HepG2 (cell line): ENCODE data around the gene SSTR5. TPM values are rescaled to one million over a fixed set of nuclear protein-coding genes. Genes with fewer than 3 reads are reported as not detected.
A peak's percentile ranks its signal among the peaks of the same experiment; 100 is the strongest.

Source experiments
- CC2D1A ChIP-seq: sonication (generic); formaldehyde crosslinking; IDR thresholded peaks from 2 replicates; pipeline ENCODE4 v1.8.1; 2023; ENCODE audit warnings: mild to moderate bottlenecking, missing genetic modification reagents
- CEBPG ChIP-seq: IDR thresholded peaks from 2 replicates; pipeline ENCODE4 v1.6.1; 2016
- DPF2 ChIP-seq: sonication (generic); formaldehyde crosslinking; IDR thresholded peaks from 2 replicates; pipeline ENCODE4 v1.4.0; 2020; ENCODE audit warnings: mild to moderate bottlenecking, low read depth, missing genetic modification reagents, borderline replicate concordance
- EHMT2 ChIP-seq: fragments of 200-600 bp; sonication (generic); IDR thresholded peaks from 2 replicates; pipeline ENCODE4 v1.7.0; 2017; ENCODE audit warnings: antibody characterized with exemption, low read depth, low read length, borderline replicate concordance
- ESRRA ChIP-seq: sonication (generic); formaldehyde crosslinking; IDR thresholded peaks from 2 replicates; pipeline ENCODE4 v1.5.1; 2020; ENCODE audit warnings: mild to moderate bottlenecking, low read depth, missing genetic modification reagents
- FLYWCH1 ChIP-seq: sonication (generic); formaldehyde crosslinking; IDR thresholded peaks from 2 replicates; pipeline ENCODE4 v1.8.1; 2023; ENCODE audit warnings: mild to moderate bottlenecking, missing genetic modification reagents
- FOXA3 ChIP-seq: IDR thresholded peaks from 2 replicates; pipeline ENCODE4 v1.6.1; 2016; ENCODE audit warnings: missing genetic modification reagents, missing compliant biosample characterization
- GZF1 ChIP-seq: sonication (generic); formaldehyde crosslinking; IDR thresholded peaks from 2 replicates; pipeline ENCODE4 v1.5.1; 2020; ENCODE audit warnings: mild to moderate bottlenecking, missing genetic modification reagents
- MZF1 ChIP-seq: sonication (generic); formaldehyde crosslinking; IDR thresholded peaks from 2 replicates; pipeline ENCODE4 v1.8.1; 2023; ENCODE audit warnings: mild to moderate bottlenecking, missing genetic modification reagents, borderline replicate concordance
- NFIC ChIP-seq: IDR thresholded peaks from 2 replicates; pipeline ENCODE4 v1.6.1; 2012; ENCODE audit warnings: mild to moderate bottlenecking, low read length, inconsistent platforms
- NPAS2 ChIP-seq: sonication (generic); formaldehyde crosslinking; IDR thresholded peaks from 2 replicates; pipeline ENCODE4 v1.8.0; 2022; ENCODE audit warnings: mild to moderate bottlenecking, missing genetic modification reagents, borderline replicate concordance
- NR2C2 ChIP-seq: sonication (generic); formaldehyde crosslinking; IDR thresholded peaks from 2 replicates; pipeline ENCODE4 v1.4.0; 2020; ENCODE audit warnings: missing genetic modification reagents, mild to moderate bottlenecking, moderate library complexity, borderline replicate concordance
- PAWR ChIP-seq: sonication (generic); formaldehyde crosslinking; IDR thresholded peaks from 2 replicates; pipeline ENCODE4 v1.4.0; 2020; ENCODE audit warnings: missing genetic modification reagents, mild to moderate bottlenecking, borderline replicate concordance
- PHF5A ChIP-seq: IDR thresholded peaks from one replicate; pipeline ENCODE4 v1.6.1; 2018; ENCODE audit warnings: low read depth, missing genetic modification reagents; ENCODE audit not compliant: unreplicated experiment
- POLR2A ChIP-seq, 2 experiments: IDR thresholded peaks; 2 replicates each; pipeline ENCODE4 v1.6.1; 2011; ENCODE audit warnings: low read depth in 2 of 2, low read length in 2 of 2, mild to moderate bottlenecking in 1 of 2, moderate library complexity in 1 of 2; ENCODE audit not compliant: insufficient read depth in 1 of 2
- POLR2AphosphoS5 ChIP-seq: IDR thresholded peaks from 2 replicates; pipeline ENCODE4 v1.6.1; 2012; ENCODE audit warnings: low read depth, low read length
- RFX1 ChIP-seq: fragments of 450-650 bp; IDR thresholded peaks from 2 replicates; pipeline ENCODE4 v1.6.1; 2017
- SNRNP70 ChIP-seq: fragments of 200-400 bp; formaldehyde crosslinking; IDR thresholded peaks from 2 replicates; pipeline ENCODE4 v1.6.1; 2017; ENCODE audit warnings: mild to moderate bottlenecking, low read depth, low read length, moderate library complexity
- TOPORS ChIP-seq: sonication (generic); formaldehyde crosslinking; IDR thresholded peaks from 2 replicates; pipeline ENCODE4 v1.8.0; 2023; ENCODE audit warnings: mild to moderate bottlenecking, missing genetic modification reagents
- ZFP90 ChIP-seq: sonication (generic); formaldehyde crosslinking; IDR thresholded peaks from 2 replicates; pipeline ENCODE4 v1.8.0; 2022; ENCODE audit warnings: missing genetic modification reagents, mild to moderate bottlenecking, inconsistent platforms, borderline replicate concordance
- ZFY ChIP-seq: sonication (generic); formaldehyde crosslinking; IDR thresholded peaks from 2 replicates; pipeline ENCODE4 v1.4.0; 2020; ENCODE audit warnings: missing genetic modification reagents
- ZNF333 ChIP-seq: sonication (generic); formaldehyde crosslinking; IDR thresholded peaks from 2 replicates; pipeline ENCODE4 v1.4.0; 2020; ENCODE audit warnings: mild to moderate bottlenecking, missing genetic modification reagents, borderline replicate concordance
- ZNF605 ChIP-seq: sonication (generic); formaldehyde crosslinking; IDR thresholded peaks from 2 replicates; pipeline ENCODE4 v1.8.0; 2022; ENCODE audit warnings: mild to moderate bottlenecking, missing genetic modification reagents
- ZNF619 ChIP-seq: sonication (generic); formaldehyde crosslinking; IDR thresholded peaks from 2 replicates; pipeline ENCODE4 v1.4.0; 2020; ENCODE audit warnings: mild to moderate bottlenecking, missing genetic modification reagents
- ZNF672 ChIP-seq: sonication (generic); formaldehyde crosslinking; IDR thresholded peaks from 2 replicates; pipeline ENCODE4 v1.8.1; 2022; ENCODE audit warnings: missing genetic modification reagents
- ZNF816 ChIP-seq: sonication (generic); formaldehyde crosslinking; IDR thresholded peaks from 2 replicates; pipeline ENCODE4 v1.8.0; 2022; ENCODE audit warnings: missing genetic modification reagents, mild to moderate bottlenecking, borderline replicate concordance
- ZNF879 ChIP-seq: sonication (generic); formaldehyde crosslinking; IDR thresholded peaks from 2 replicates; pipeline ENCODE4 v1.8.1; 2023; ENCODE audit warnings: missing genetic modification reagents
- polyA plus RNA-seq, 8 experiments: library from polyadenylated mRNA; depleted of rRNA in 3 of 8; stranded (reverse) in 7 of 8; unstranded in 1 of 8; fragments of >200 nt; fragmentation: Illumina TruSeq in 4 of 8; extraction: Trizol in 4 of 8; gene quantifications; 2 replicates each; pipeline versions ENCODE4 v1.2.1 to v1.2.3, GENCODE V29; 2011 to 2016; ENCODE audit warnings: low read depth in 4 of 8, missing spikeins in 1 of 8, mixed read lengths in 1 of 8; ENCODE audit not compliant: insufficient read depth in 1 of 8
- total RNA-seq, 5 experiments: library from RNA; depleted of rRNA; stranded (reverse); fragments of >200 nt; fragmentation: Illumina TruSeq; extraction: Trizol; gene quantifications; 2 replicates each; pipeline ENCODE4 v1.2.3, GENCODE V29; 2016; ENCODE audit warnings: low read depth in 1 of 5
- TF ChIP-seq, protein P1 (sequence below), 2 experiments: IDR thresholded peaks; 2 replicates each; pipeline ENCODE4 v1.6.1; 2011 to 2012; ENCODE audit warnings: low read length in 2 of 2, borderline replicate concordance in 1 of 2, low read depth in 1 of 2, mild to moderate bottlenecking in 1 of 2, moderate library complexity in 1 of 2
- TF ChIP-seq, protein P2 (sequence below): fragments of 450-650 bp; IDR thresholded peaks from 2 replicates; pipeline ENCODE4 v1.6.1; 2017

SSTR5 gene
- total and polyA plus RNA-seq, 2 of the 13 experiments (the other 11 are each of a cell fraction or from before 2014, with no cell fraction given): 0.20 to 0.49 TPM

DNA sequence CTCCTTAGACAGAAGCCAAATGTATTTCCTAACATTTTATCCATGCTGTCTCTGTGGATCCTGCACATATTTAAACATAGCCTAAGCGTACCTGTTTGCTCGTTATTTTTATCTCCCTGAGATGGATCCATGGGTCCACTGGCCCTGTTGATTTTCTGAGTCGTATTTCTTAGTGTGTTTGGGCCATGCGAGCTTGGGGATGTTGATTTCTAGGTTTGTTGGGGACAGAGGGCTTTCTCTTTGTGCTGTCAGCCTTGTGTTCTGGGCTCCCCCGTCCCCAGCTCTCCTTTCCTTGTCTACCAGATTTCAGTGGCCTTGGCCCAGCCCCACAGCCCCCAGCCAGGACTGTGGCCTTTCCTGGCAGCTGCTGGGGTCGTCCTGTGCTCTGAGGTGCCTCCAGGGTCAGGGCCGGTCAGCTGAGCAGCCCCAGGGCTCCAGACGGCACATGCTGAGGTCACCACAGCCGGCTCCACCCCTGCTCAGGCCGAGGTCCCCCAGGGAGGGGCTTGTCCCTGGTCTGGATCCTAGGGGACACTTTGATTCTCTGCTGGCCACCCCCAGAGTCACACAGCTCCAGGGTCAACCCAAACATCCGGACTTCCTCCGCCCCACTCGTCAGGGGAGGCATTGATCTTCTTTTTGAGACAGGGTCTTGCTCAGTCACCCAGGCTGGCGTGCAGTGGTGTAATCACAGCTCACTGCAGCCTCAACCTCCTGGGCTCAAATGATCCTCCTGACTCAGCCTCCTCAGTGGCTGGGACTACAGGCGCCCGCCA, 4.4 kb downstream of the SSTR5 start (continued):
- peak; percentile 34; the same call in 1 of the 2 replicates for TF ChIP-seq ZNF816 (CRISPR knock-in tag)
- no peak for TF ChIP-seq SNRNP70
- peak; percentile 74; the same call in 1 of the 2 replicates for TF ChIP-seq ESRRA (CRISPR knock-in tag)
- no peak for TF ChIP-seq FLYWCH1 (CRISPR knock-in tag)
- TF ChIP-seq PAWR (CRISPR knock-in tag): no peak
- TF ChIP-seq CEBPG (CRISPR knock-in tag): no peak
- peak; percentile 54; the same call in 1 of the 2 replicates for TF ChIP-seq FOXA3 (CRISPR knock-in tag)
- no peak for TF ChIP-seq POLR2AphosphoS5
- no peak for TF ChIP-seq POLR2A (IDR thresholded peaks at IDR 0.05; ENCODE audit: insufficient read depth in 1 of 2, low read depth in 2 of 2, low read length in 2 of 2)
- TF ChIP-seq EHMT2: no peak
- TF ChIP-seq TOPORS (CRISPR knock-in tag): no peak
- TF ChIP-seq, protein P1, sequence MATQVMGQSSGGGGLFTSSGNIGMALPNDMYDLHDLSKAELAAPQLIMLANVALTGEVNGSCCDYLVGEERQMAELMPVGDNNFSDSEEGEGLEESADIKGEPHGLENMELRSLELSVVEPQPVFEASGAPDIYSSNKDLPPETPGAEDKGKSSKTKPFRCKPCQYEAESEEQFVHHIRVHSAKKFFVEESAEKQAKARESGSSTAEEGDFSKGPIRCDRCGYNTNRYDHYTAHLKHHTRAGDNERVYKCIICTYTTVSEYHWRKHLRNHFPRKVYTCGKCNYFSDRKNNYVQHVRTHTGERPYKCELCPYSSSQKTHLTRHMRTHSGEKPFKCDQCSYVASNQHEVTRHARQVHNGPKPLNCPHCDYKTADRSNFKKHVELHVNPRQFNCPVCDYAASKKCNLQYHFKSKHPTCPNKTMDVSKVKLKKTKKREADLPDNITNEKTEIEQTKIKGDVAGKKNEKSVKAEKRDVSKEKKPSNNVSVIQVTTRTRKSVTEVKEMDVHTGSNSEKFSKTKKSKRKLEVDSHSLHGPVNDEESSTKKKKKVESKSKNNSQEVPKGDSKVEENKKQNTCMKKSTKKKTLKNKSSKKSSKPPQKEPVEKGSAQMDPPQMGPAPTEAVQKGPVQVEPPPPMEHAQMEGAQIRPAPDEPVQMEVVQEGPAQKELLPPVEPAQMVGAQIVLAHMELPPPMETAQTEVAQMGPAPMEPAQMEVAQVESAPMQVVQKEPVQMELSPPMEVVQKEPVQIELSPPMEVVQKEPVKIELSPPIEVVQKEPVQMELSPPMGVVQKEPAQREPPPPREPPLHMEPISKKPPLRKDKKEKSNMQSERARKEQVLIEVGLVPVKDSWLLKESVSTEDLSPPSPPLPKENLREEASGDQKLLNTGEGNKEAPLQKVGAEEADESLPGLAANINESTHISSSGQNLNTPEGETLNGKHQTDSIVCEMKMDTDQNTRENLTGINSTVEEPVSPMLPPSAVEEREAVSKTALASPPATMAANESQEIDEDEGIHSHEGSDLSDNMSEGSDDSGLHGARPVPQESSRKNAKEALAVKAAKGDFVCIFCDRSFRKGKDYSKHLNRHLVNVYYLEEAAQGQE (IDR thresholded peaks at IDR 0.05; ENCODE audit: borderline replicate concordance in 1 of 2, low read depth in 1 of 2, low read length in 2 of 2): no peak
- peak; percentile 58; the same call in 1 of the 2 replicates for TF ChIP-seq DPF2
- TF ChIP-seq ZNF605 (CRISPR knock-in tag): no peak
- TF ChIP-seq PHF5A (CRISPR knock-in tag): no peak
- TF ChIP-seq, protein P2, sequence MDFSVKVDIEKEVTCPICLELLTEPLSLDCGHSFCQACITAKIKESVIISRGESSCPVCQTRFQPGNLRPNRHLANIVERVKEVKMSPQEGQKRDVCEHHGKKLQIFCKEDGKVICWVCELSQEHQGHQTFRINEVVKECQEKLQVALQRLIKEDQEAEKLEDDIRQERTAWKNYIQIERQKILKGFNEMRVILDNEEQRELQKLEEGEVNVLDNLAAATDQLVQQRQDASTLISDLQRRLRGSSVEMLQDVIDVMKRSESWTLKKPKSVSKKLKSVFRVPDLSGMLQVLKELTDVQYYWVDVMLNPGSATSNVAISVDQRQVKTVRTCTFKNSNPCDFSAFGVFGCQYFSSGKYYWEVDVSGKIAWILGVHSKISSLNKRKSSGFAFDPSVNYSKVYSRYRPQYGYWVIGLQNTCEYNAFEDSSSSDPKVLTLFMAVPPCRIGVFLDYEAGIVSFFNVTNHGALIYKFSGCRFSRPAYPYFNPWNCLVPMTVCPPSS: no peak
- TF ChIP-seq ZNF879 (CRISPR knock-in tag): no peak
- TF ChIP-seq ZNF619 (CRISPR knock-in tag): no peak
- TF ChIP-seq NPAS2 (CRISPR knock-in tag): no peak
- no peak for TF ChIP-seq ZFP90
- TF ChIP-seq ZFY: peak; percentile 25; the same call in 1 of the 2 replicates
- no peak for TF ChIP-seq RFX1
- no peak for TF ChIP-seq MZF1 (CRISPR knock-in tag)
- TF ChIP-seq GZF1 (CRISPR knock-in tag): peak; percentile 99
- peak; percentile 84 for TF ChIP-seq NR2C2 (CRISPR knock-in tag)
- no peak for TF ChIP-seq ZNF333
- no peak for TF ChIP-seq NFIC
- no peak for TF ChIP-seq ZNF672 (CRISPR knock-in tag)
- no peak for TF ChIP-seq CC2D1A (CRISPR knock-in tag)
